ENCODE data around the gene SSRP1. TPM values are rescaled to one million over a fixed set of nuclear protein-coding genes. Genes with fewer than 3 reads are reported as not detected.
"Not testable (repeated sequence)": the region's sequence is repeated elsewhere in the genome, so short reads cannot be mapped to it uniquely, and the experiment has no call there.

Gene SSRP1
- total RNA-seq, 1 donor from 2014 or later, result 85.4 TPM

- Histone ChIP-seq H3K9me3 (no peaks in the 10 kb centered on the region), H3K4me3 (no peak overlapping the region), H3K4me1 (peaks cover 9% of the 10 kb centered on the region), H3K36me3 (no peaks in the 10 kb centered on the region), H3K27me3 (no peaks in the 10 kb centered on the region), H3K27ac (no peak overlapping the region)
- no peak for TF ChIP-seq POLR2AphosphoS5 (IDR thresholded peaks at IDR 0.05; ENCODE audit: insufficient read depth in 1 of 2, low read depth in 1 of 2)
- no peak for TF ChIP-seq CTCF (IDR thresholded peaks at IDR 0.05)
- no peak for TF ChIP-seq POLR2A (IDR thresholded peaks at IDR 0.05)
- no peak for DNase-seq (ENCODE audit: extremely low spot score in 2 of 2)
- intact Hi-C loops (cut with DNase I), result loop anchor here (10.0 kb wide), 2 partner anchors 155 to 185 kb away; no protein-coding TSS in a partner anchor
Observed at GRCh38 chr11:57340039-57340615, 4.4 kb upstream of the SSRP1 start.

GRCh38 chr11:57339328-57339727 lies 3.6 kb upstream of the SSRP1 start:
- H3K27me3 ChIP-seq, result no peaks in the 10 kb centered on the region
- H3K36me3 ChIP-seq, result no peaks in the 10 kb centered on the region
- no peaks in the 10 kb centered on the region for H3K9me3 ChIP-seq
- no peak for DNase-seq (ENCODE audit: extremely low spot score in 2 of 2)
- TF ChIP-seq POLR2A (IDR thresholded peaks at IDR 0.05), result no peak
- TF ChIP-seq POLR2AphosphoS5 (IDR thresholded peaks at IDR 0.05; ENCODE audit: insufficient read depth in 1 of 2, low read depth in 1 of 2), result no peak
- TF ChIP-seq CTCF (IDR thresholded peaks at IDR 0.05), result no peak
- no peak overlapping the region for H3K4me3 ChIP-seq
- intact Hi-C loops (cut with DNase I), result no loop called here
- no peak overlapping the region for H3K27ac ChIP-seq
- peaks cover 17% of the 10 kb centered on the region for H3K4me1 ChIP-seq

GRCh38 chr11:57338142-57338541 lies 2.5 kb upstream of the SSRP1 start, which contains the start of gene P2RX3:
Gene P2RX3, plus strand, starts transcription at chr11:57338352. Its CDS starts 199 bp downstream, at chr11:57338551.
- H3K4me1 ChIP-seq, result peaks cover 28% of the 10 kb centered on the region
- H3K9me3 ChIP-seq, result no peaks in the 10 kb centered on the region
- no peaks in the 10 kb centered on the region for H3K27me3 ChIP-seq
- H3K36me3 ChIP-seq, result peaks cover 0 to 5% of the 10 kb centered on the region in 2 donors
- H3K4me3 ChIP-seq, result no peak within 1 kb of the TSS
- no peak for TF ChIP-seq POLR2A (IDR thresholded peaks at IDR 0.05)
- TF ChIP-seq CTCF (IDR thresholded peaks at IDR 0.05), result no peak
- intact Hi-C loops (cut with DNase I), result no loop called here
- no peak for DNase-seq (ENCODE audit: extremely low spot score in 2 of 2)
- no peak within 1 kb of the TSS for H3K27ac ChIP-seq

GRCh38 chr11:57336856-57337255 lies 1.2 kb upstream of the SSRP1 start:
- intact Hi-C loops (cut with DNase I); DNase-seq (ENCODE audit: extremely low spot score in 2 of 2); H3K27ac ChIP-seq; H3K4me3 ChIP-seq; H3K9me3 ChIP-seq; H3K27me3 ChIP-seq: not testable (repeated sequence)
- peaks cover 0 to 18% of the 10 kb centered on the region in 2 donors for H3K36me3 ChIP-seq
- H3K4me1 ChIP-seq, result peaks cover 28% of the 10 kb centered on the region

GRCh38 chr11:57336111-57336666 lies 497 bp upstream of the SSRP1 start:
- intact Hi-C loops (cut with DNase I), result no loop called here
- DNase-seq (ENCODE audit: extremely low spot score in 2 of 2), result no peak
- H3K36me3 ChIP-seq, result peaks cover 0 to 24% of the 10 kb centered on the region in 2 donors
- peak overlapping the region; percentile 86 for H3K27ac ChIP-seq
- H3K4me3 ChIP-seq, result peak overlapping the region; percentile 74 to 87
- no peaks in the 10 kb centered on the region for H3K27me3 ChIP-seq
- TF ChIP-seq CTCF (IDR thresholded peaks at IDR 0.05) (no peak), POLR2A (IDR thresholded peaks at IDR 0.05) (no peak), POLR2AphosphoS5 (IDR thresholded peaks at IDR 0.05; ENCODE audit: insufficient read depth in 1 of 2, low read depth in 1 of 2) (no peak)
- H3K4me1 ChIP-seq, result peaks cover 28% of the 10 kb centered on the region
- H3K9me3 ChIP-seq, result no peaks in the 10 kb centered on the region
